BLaER1 treated with 17β-estradiol and CSF1 and Interleukin-3, amounts not matched to agents 10 nM and 100 nM (cell line): ENCODE results near the gene RNF167.

Experiments used
- H3K27ac ChIP-seq, 11 experiments: shearing (Covaris generic); formaldehyde crosslinking; 2 replicates each; pipeline ENCODE4 v1.8.1; 2022
- H3K27me3 ChIP-seq, 11 experiments: shearing (Covaris generic); formaldehyde crosslinking; 2 replicates each; pipeline ENCODE4 v1.8.1; 2022
- H3K36me3 ChIP-seq, 11 experiments: shearing (Covaris generic); formaldehyde crosslinking; 2 replicates each; pipeline ENCODE4 v1.8.1; 2022
- H3K4me1 ChIP-seq, 10 experiments: shearing (Covaris generic); formaldehyde crosslinking; 2 replicates each; pipeline ENCODE4 v1.8.1; 2022
- H3K4me2 ChIP-seq, 11 experiments: shearing (Covaris generic); formaldehyde crosslinking; 2 replicates each; pipeline ENCODE4 v1.8.1; 2022
- H3K4me3 ChIP-seq, 10 experiments: shearing (Covaris generic); formaldehyde crosslinking; 2 replicates each; pipeline ENCODE4 v1.8.1; 2022
- H3K9ac ChIP-seq, 11 experiments: shearing (Covaris generic); formaldehyde crosslinking; 2 replicates each; pipeline ENCODE4 v1.8.1; 2022
- H3K9me3 ChIP-seq, 11 experiments: shearing (Covaris generic); formaldehyde crosslinking; replicated peaks in 1 of 11; 2 replicates each; pipeline ENCODE4 v1.8.1; 2022
- H4K20me1 ChIP-seq, 11 experiments: shearing (Covaris generic); formaldehyde crosslinking; 2 replicates each; pipeline ENCODE4 v1.8.1; 2022
- Cebpa-rat ChIP-seq, 11 experiments: shearing (Covaris generic); IDR thresholded peaks; 2 replicates each; pipeline ENCODE4 v1.8.1; 2022

RNF167 gene

DNA sequence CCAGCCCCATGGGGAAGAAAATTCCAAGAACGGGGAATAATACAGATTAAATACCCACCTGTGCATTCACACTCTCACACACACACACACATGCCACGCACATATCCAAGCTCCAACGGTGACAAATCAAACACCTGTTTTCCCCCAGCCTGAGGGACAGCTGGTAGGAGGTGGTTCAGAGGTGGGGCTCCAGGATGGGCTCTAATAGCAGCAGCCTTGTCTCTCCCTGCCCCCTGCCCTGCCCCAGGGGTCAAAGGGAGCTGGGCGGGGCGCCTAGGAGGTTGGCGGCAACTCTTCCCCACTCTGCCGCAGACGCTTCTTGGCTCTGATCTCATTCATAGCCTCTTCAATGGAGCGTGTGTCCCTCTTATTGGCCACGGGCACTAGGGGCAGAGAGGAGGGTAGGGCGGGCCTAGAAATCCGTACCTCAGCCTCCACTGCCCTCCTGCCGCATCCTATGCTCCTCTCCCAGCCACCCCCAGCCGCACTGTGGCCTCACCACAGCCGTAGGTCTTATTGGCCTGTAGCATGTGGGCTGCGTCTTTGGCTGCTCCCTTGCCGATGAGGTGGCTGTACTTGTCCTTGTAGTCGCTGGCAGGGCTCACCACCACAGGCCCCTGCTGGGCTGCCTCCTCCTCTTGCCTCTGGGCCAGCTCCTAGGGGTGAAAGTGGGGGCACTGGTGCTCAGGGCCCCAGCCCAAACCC, 19.3 kb downstream of the RNF167 start:
- Histone ChIP-seq H3K9ac (0 out of 22 replicates have a peak overlapping the region, but pooled peaks of 1 of the 11 experiments have one; percentile 18), H3K4me1 (peaks cover 20 to 47% (median 31%) of the 10 kb centered on the region in 10 experiments), H3K4me2 (peak overlapping the region in 2 of 11 experiments; percentile 37 to 51; a peak in 1 of 22 replicates), H3K27me3 (no peaks in the 10 kb centered on the region), H3K27ac (peak overlapping the region in 3 of 11 experiments; percentile 5 to 31 (median 21); a peak in 2 of 22 replicates), H3K4me3 (no peak overlapping the region), H3K36me3 (peaks cover 19 to 62% (median 50%) of the 10 kb centered on the region in 11 experiments), H3K9me3 (no peaks in the 10 kb centered on the region), H4K20me1 (no peaks in the 10 kb centered on the region)
- TF ChIP-seq Cebpa-rat (IDR thresholded peaks at IDR 0.05), result no peak

DNA sequence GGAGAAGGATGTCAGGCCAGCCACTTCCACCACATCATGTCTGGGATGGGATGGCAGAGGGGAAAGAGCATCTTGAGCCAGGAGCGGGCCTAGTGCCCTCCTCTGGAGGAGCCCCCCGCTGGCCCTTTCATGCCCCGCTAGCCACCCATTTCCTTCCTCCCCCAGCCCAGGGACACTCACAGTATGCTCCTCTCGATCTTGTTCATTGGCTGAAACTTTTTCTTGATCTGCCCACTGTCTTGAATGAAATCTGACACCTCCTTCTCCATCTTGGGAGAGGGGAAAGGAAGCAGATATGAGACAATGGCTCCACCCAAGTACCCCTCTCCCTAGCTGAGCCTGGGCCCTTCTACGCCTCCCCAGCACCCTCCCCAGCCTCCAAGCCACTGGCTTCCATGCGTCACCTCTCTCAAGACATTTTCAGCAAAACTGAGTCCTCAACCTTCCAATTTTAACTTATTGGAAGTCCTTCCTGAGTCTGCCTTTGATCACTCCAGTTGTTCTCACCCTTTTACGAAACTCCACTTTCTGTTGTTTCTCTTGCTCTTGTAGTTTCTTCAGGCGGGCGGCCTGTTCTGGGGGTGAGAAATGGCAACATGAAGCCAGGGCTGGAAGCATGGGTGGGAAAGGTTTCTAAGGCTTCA, 20.3 kb downstream of the RNF167 start:
- no peaks in the 10 kb centered on the region for H3K9me3 ChIP-seq
- peaks cover 19 to 72% (median 51%) of the 10 kb centered on the region in 11 experiments for H3K36me3 ChIP-seq
- no peaks in the 10 kb centered on the region for H4K20me1 ChIP-seq
- peak overlapping the region in 9 of 11 experiments; percentile 29 to 66 (median 56); a peak in 17 of 22 replicates for H3K4me2 ChIP-seq
- no peaks in the 10 kb centered on the region for H3K27me3 ChIP-seq
- no peak overlapping the region for H3K4me3 ChIP-seq
- no peak for TF ChIP-seq Cebpa-rat (IDR thresholded peaks at IDR 0.05)
- peaks cover 29 to 47% (median 37%) of the 10 kb centered on the region in 10 experiments for H3K4me1 ChIP-seq
- peak overlapping the region in 2 of 11 experiments; percentile 6 to 28; a peak in 3 of 22 replicates for H3K9ac ChIP-seq
- peak overlapping the region in 5 of 11 experiments; percentile 9 to 31 (median 11); a peak in 7 of 22 replicates for H3K27ac ChIP-seq

DNA sequence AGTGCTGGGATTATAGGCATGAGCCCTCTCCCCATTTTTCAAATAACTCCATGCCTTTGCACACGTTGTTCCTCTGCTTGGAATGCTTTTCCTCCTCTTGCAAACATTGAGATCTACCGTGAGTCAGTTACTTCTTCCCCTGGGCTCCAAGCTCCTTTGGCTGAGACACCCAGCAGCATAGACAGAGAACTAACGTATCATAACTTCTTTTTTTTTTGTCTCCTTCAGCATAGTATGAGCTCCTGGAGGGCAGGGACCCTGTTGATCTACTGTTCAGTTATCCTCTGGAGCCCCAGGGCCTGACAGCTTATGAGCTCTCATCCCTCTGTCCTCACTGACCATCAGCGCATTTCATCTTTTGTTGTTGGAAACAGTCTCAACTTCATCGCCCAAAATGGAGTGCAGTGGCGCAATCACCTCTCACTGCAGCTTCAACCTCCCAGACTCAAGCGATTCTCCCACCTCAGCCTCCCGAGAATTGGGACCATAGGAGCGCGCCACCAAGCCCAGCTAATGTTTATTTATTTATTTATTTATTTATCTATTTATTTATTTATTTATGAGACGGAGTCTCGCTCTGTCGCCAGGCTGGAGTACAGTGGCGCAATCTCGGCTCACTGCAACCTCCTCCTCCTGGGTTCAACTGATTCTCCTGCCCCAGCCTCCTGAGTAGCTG, 25.4 kb downstream of the RNF167 start:
- Histone ChIP-seq H3K27ac (peak overlapping the region in 5 of 11 experiments; percentile 80 to 93 (median 90); a peak in 7 of 22 replicates), H3K36me3 (peaks cover 21 to 58% (median 37%) of the 10 kb centered on the region in 11 experiments), H3K4me2 (peak overlapping the region; percentile 84 to 99 (median 96)), H3K27me3 (no peaks in the 10 kb centered on the region), H4K20me1 (no peaks in the 10 kb centered on the region), H3K4me1 (peaks cover 36 to 69% (median 47%) of the 10 kb centered on the region in 10 experiments), H3K4me3 (peak overlapping the region in 6 of 10 experiments; percentile 57 to 79 (median 69); a peak in 7 of 20 replicates), H3K9ac (peak overlapping the region in 7 of 11 experiments; percentile 84 to 92 (median 88); a peak in 10 of 22 replicates), H3K9me3 (no peaks in the 10 kb centered on the region)
- peak in 1 of 11 experiments; percentile 26; a peak in 1 of 22 replicates for TF ChIP-seq Cebpa-rat (IDR thresholded peaks at IDR 0.05)

DNA sequence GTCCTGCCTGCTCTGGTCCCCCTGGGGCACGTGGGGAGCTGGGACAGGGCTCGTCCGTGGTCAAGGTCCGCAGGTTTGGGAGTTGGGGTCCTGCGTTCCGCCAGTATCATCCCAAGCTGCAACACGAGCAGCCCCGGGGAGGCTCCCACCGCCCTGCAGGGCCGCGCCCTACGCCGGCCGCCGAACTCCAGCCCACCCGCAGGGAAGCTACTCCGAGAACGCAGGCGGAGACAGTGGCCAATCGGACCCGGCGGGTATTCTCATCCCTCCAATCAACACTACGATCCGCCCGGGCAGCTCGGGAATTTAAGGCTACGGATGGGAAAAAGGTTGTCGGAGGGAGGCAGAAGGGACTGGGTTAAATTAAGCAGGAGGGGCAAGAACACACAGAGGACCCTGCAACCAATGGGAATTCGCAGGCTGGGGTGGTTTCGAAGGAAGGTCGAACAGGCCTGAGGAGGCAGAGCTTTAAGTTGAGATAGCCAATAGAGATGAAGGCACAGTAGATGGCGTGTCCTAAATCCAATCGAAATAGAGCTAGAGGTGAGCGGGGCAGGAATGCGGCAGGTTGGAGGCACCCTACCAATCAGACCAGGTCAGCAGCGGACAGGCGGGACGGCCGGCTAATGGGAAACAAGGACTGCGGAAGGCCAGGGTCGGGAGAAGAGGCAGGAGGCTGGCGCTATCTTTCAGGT, 26.9 kb downstream of the RNF167 start:
- peak overlapping the region; percentile 92 to 99 (median 98) for H3K4me2 ChIP-seq
- peak overlapping the region; percentile 77 to 93 (median 90) for H3K27ac ChIP-seq
- no peaks in the 10 kb centered on the region for H3K27me3 ChIP-seq
- no peaks in the 10 kb centered on the region for H4K20me1 ChIP-seq
- H3K36me3 ChIP-seq, result peaks cover 31 to 63% (median 44%) of the 10 kb centered on the region in 11 experiments
- H3K4me1 ChIP-seq, result peaks cover 31 to 71% (median 40%) of the 10 kb centered on the region in 10 experiments
- peak overlapping the region; percentile 57 to 79 (median 70) for H3K4me3 ChIP-seq
- no peak for TF ChIP-seq Cebpa-rat (IDR thresholded peaks at IDR 0.05)
- no peaks in the 10 kb centered on the region for H3K9me3 ChIP-seq
- peak overlapping the region; percentile 84 to 92 (median 88) for H3K9ac ChIP-seq

DNA sequence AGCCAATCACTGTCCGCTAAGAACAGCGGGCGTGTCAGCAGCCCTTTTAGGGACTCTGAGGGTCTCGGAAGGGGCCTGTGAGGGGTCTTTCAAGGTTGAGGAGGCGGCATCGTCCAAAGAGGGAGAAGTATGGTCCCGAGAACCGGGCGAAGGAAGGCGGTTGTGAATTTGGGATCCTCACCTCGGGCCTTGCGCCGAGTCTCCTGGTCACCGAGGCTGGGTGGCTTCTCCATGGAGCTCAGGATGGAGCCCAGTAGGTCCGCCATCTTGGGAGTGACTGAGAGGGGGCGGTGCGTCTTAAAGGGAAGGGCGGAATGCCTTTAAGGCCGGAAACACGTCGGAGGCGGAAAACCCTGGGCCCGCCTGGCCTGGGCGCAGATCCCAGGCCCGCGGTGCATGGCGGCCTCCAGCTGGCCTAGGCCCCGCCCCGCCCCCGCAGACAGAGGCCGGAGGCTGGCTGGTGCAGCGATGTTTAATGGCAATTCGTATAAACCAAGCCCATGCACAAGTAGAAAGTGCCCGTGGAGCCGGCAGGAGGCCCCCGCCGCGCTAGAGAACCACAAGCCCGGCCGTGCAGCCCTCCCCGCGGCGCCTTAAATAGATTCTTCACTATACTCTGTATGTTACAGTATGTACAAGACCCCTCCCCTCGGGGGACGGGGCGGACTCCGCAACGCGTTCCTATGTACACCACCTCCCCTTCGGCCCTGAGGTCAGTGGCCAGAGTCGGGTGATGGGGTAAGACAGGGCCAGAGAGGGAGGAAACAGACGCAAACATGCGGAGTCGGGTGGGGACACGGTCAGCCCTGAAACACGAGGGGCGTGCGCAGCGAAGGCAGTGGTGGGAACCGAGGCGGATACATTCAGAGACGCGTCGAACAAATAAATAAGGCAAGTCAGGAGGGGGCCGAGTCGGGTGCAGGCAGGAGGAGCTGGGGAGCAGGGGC, 27.7 kb downstream of the RNF167 start, which contains the start of gene SPAG7:
Gene SPAG7 (minus strand): TSS at position 279 of the 947 bp plus-strand sequence. CDS start 13 bp downstream, at position 266.
- peaks cover 37 to 63% (median 49%) of the 10 kb centered on the region in 11 experiments for H3K36me3 ChIP-seq
- H3K9ac ChIP-seq, result peak within 1 kb of the TSS; percentile 84 to 92 (median 88)
- H3K4me2 ChIP-seq, result peak within 1 kb of the TSS; percentile 92 to 100 (median 98)
- H3K27ac ChIP-seq, result peak within 1 kb of the TSS; percentile 77 to 93 (median 90)
- no peaks in the 10 kb centered on the region for H3K9me3 ChIP-seq
- peak within 1 kb of the TSS; percentile 57 to 79 (median 70) for H3K4me3 ChIP-seq
- H4K20me1 ChIP-seq, result no peaks in the 10 kb centered on the region
- no peaks in the 10 kb centered on the region for H3K27me3 ChIP-seq
- H3K4me1 ChIP-seq, result peaks cover 31 to 78% (median 41%) of the 10 kb centered on the region in 10 experiments
- no peak for TF ChIP-seq Cebpa-rat (IDR thresholded peaks at IDR 0.05)

DNA sequence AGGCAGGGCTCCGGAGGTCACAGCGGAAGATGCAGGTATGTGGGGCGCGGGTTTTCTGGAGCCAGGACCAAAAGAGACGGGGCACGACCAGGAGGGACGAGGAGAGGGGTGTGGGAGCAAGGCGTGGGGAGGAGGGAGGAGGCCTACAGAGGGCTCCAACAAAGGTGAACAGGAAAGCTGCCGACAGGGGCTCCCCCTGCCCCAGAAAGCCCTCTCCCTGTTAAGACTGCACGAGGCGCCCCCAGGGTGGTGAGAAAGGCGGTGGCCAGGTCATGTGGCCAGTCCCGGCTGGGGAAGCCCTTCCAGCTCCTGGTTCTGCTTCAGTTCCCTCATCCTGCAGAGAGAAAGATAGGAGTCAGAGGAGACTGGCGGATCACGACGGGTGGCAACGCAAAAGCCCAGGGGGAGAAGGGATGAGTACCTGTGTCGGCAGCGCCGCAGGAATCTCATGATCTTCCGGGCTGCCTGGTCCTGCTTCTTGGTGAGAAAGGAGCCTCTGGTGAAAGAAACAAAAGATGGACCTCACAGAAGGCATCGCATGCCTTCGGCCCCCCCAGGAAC, 28.5 kb downstream of the RNF167 start:
- Histone ChIP-seq H3K4me1 (peaks cover 31 to 83% (median 47%) of the 10 kb centered on the region in 10 experiments), H3K9me3 (no peaks in the 10 kb centered on the region), H3K27me3 (no peaks in the 10 kb centered on the region), H3K36me3 (peaks cover 40 to 66% (median 52%) of the 10 kb centered on the region in 11 experiments), H3K27ac (peak overlapping the region; percentile 77 to 93 (median 90)), H3K4me2 (peak overlapping the region; percentile 91 to 100 (median 98)), H3K4me3 (peak overlapping the region; percentile 57 to 79 (median 70)), H4K20me1 (no peaks in the 10 kb centered on the region; a peak in 1 of 22 replicates), H3K9ac (peak overlapping the region; percentile 84 to 92 (median 88))
- no peak for TF ChIP-seq Cebpa-rat (IDR thresholded peaks at IDR 0.05)

DNA sequence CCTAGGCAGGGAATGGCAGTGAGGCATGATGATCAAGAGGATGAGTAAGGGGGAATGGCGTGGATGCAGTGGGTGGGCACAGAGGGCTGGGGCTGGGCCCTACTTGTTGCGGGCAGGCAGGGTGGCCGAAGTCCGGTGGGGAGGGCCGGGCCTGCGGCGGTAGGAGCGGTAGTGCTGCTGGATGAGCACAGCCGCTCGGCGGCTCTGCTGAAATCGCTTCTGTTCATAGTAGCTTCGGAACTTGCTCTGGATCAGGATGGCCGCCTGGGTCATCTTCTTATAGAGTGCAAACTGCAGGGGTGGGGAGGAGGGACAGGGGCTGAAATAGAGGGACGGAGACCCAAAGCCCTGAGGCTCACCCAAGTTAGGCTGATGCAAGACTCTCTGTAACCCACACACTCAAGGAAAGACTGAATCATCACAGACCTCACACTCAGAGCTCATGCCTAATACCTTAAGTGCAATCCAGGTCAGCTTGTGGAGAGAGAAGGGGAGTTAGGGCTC, 29.0 kb downstream of the RNF167 start:
- Histone ChIP-seq H3K9ac (peak overlapping the region; percentile 84 to 92 (median 88)), H3K4me2 (peak overlapping the region; percentile 91 to 100 (median 98)), H3K9me3 (no peaks in the 10 kb centered on the region), H3K36me3 (peaks cover 41 to 72% (median 58%) of the 10 kb centered on the region in 11 experiments), H3K27ac (peak overlapping the region; percentile 77 to 93 (median 90)), H4K20me1 (no peaks in the 10 kb centered on the region; a peak in 1 of 22 replicates), H3K4me3 (peak overlapping the region; percentile 57 to 79 (median 70); a peak in 16 of 20 replicates), H3K27me3 (no peaks in the 10 kb centered on the region), H3K4me1 (peaks cover 35 to 83% (median 53%) of the 10 kb centered on the region in 10 experiments)
- no peak for TF ChIP-seq Cebpa-rat (IDR thresholded peaks at IDR 0.05)
